GM23248 (cell line): ENCODE measurements around the gene SAMMSON.

Experiments
- EZH2 ChIP-seq: fragments of 200-600 bp; sonication (generic); IDR thresholded peaks from 2 replicates; pipeline ENCODE4 v1.6.1; 2018; ENCODE audit warnings: antibody characterized with exemption, mild to moderate bottlenecking; ENCODE audit not compliant: insufficient read depth, poor library complexity, severe bottlenecking
- EZH2phosphoT487 ChIP-seq: fragments of 200-600 bp; sonication (generic); IDR thresholded peaks from 2 replicates; pipeline ENCODE4 v1.6.1; 2018; ENCODE audit warnings: antibody characterized with exemption, moderate library complexity, mild to moderate bottlenecking, low read depth; ENCODE audit not compliant: insufficient read depth

- TF ChIP-seq EZH2phosphoT487 (no peak), EZH2 (no peak)
Observed at GRCh38 chr3:70112751-70113150, 113.2 kb downstream of the SAMMSON start.
